ENCODE measurements around the gene NUDCD2. TPM values are rescaled to one million over a fixed set of nuclear protein-coding genes. Genes with fewer than 3 reads are reported as not detected.

NUDCD2 gene
- total and polyA plus RNA-seq, 9 of the 15 experiments (the other 6 are each of a cell fraction or from before 2014, with no cell fraction given): 14.6 to 76.9 (median 32.5) TPM

DNA sequence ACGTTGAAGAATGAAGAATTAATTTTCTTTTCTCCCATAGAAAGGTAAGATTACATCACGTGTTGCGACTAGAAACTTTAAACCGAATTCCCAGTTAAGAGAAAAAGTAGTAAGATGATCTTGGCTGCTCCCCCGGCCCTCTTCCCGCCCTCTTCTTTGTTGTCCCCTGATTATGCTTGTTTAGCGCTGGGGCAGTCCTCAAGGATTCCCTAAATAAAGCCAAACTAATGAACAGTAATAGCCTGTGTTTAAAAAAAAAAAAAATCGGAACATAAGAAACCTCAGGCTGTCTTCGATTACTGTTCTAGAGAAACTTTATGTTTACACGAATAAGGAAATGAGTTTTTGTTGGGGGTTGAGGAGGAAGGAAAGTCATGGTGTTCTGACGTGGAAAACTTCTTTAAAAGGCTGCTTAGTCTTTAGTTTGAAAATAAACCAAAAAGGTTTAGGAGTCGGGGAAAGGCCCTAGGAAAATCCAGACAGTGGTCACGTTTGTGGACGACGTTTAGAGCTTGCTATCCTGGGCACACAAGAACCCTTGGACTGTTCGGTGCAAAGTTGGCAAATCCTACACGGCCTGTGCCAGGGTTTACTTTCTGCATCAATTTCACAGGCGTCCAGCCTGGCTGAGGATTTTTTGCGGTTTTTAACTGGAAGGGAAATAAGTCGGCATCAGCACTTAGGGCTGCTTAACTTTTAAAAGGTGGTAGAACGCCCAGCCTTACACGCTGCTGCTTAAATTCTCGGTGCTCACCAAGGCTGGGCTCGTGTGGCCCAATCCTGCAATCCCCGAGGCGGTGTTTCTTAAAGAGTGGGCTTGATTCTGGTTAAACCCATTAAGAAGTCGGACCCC lies 44.4 kb upstream of the NUDCD2 start (continued):
- TF ChIP-seq NR4A1 (CRISPR knock-in tag; IDR thresholded peaks at IDR 0.05) (no peak), NR4A1 (tag; IDR thresholded peaks at IDR 0.05) (no peak), ZNF431 (CRISPR knock-in tag; IDR thresholded peaks at IDR 0.05) (no peak), GMEB1 (CRISPR knock-in tag; IDR thresholded peaks at IDR 0.05) (no peak), ZKSCAN1 (IDR thresholded peaks at IDR 0.05; ENCODE audit: low read depth, low read length) (no peak), HNRNPH1 (optimal IDR thresholded peaks at IDR 0.05; ENCODE audit: low read depth, low read length) (no peak), SAFB (IDR thresholded peaks at IDR 0.05; ENCODE audit: borderline replicate concordance, low read depth, low read length) (no peak), NCOA4 (IDR thresholded peaks at IDR 0.05; ENCODE audit: partially characterized antibody) (no peak), STAT5A (IDR thresholded peaks at IDR 0.05; ENCODE audit: borderline replicate concordance, low read length) (no peak), ZNF224 (CRISPR knock-in tag; IDR thresholded peaks at IDR 0.05) (no peak), BACH1 (tag; IDR thresholded peaks at IDR 0.05) (0 out of 2 replicates have a peak, but pooled peaks have one; percentile 21), PURB (CRISPR knock-in tag; IDR thresholded peaks at IDR 0.05; ENCODE audit: low read depth) (no peak), KDM5B (IDR thresholded peaks at IDR 0.05; ENCODE audit: insufficient replicate concordance, low read depth, low read length) (peak; percentile 24), CAMTA2 (CRISPR knock-in tag; conservative IDR thresholded peaks at IDR 0.05) (no peak), ZNF23 (CRISPR knock-in tag; IDR thresholded peaks at IDR 0.05) (no peak), CBX1 (IDR thresholded peaks at IDR 0.05; ENCODE audit: low read depth) (no peak), ZNF561 (CRISPR knock-in tag; conservative IDR thresholded peaks at IDR 0.05) (no peak), ZFP30 (CRISPR knock-in tag; IDR thresholded peaks at IDR 0.05; ENCODE audit: borderline replicate concordance) (no peak), NFIC (IDR thresholded peaks at IDR 0.05) (no peak), CHD1 (IDR thresholded peaks at IDR 0.05; ENCODE audit: low read length) (no peak), GABPB2 (CRISPR knock-in tag; conservative IDR thresholded peaks at IDR 0.05) (no peak), NEUROD1 (IDR thresholded peaks at IDR 0.05; ENCODE audit: borderline replicate concordance, low read depth, low read length, partially characterized antibody) (no peak), ELF4 (CRISPR knock-in tag; IDR thresholded peaks at IDR 0.05) (no peak)
- TF ChIP-seq, protein P1, sequence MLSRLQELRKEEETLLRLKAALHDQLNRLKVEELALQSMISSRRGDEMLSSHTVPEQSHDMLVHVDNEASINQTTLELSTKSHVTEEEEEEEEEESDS (CRISPR knock-in tag; IDR thresholded peaks at IDR 0.05): no peak
- TF ChIP-seq, protein P2, sequence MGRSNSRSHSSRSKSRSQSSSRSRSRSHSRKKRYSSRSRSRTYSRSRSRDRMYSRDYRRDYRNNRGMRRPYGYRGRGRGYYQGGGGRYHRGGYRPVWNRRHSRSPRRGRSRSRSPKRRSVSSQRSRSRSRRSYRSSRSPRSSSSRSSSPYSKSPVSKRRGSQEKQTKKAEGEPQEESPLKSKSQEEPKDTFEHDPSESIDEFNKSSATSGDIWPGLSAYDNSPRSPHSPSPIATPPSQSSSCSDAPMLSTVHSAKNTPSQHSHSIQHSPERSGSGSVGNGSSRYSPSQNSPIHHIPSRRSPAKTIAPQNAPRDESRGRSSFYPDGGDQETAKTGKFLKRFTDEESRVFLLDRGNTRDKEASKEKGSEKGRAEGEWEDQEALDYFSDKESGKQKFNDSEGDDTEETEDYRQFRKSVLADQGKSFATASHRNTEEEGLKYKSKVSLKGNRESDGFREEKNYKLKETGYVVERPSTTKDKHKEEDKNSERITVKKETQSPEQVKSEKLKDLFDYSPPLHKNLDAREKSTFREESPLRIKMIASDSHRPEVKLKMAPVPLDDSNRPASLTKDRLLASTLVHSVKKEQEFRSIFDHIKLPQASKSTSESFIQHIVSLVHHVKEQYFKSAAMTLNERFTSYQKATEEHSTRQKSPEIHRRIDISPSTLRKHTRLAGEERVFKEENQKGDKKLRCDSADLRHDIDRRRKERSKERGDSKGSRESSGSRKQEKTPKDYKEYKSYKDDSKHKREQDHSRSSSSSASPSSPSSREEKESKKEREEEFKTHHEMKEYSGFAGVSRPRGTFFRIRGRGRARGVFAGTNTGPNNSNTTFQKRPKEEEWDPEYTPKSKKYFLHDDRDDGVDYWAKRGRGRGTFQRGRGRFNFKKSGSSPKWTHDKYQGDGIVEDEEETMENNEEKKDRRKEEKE (IDR thresholded peaks at IDR 0.05; ENCODE audit: borderline replicate concordance in 1 of 2, control insufficient read depth in 1 of 2, low read depth in 2 of 2, low read length in 1 of 2): 0 out of 4 replicates have a peak, but pooled peaks of 1 of the 2 experiments have one; percentile 69

Measured in K562 (cell line).